GM23248 (cell line): ENCODE results near the gene NUDCD3.

Experiments used
- EZH2 ChIP-seq: fragments of 200-600 bp; sonication (generic); IDR thresholded peaks from 2 replicates; pipeline ENCODE4 v1.6.1; 2018; ENCODE audit warnings: antibody characterized with exemption, mild to moderate bottlenecking; ENCODE audit not compliant: insufficient read depth, poor library complexity, severe bottlenecking
- EZH2phosphoT487 ChIP-seq: fragments of 200-600 bp; sonication (generic); IDR thresholded peaks from 2 replicates; pipeline ENCODE4 v1.6.1; 2018; ENCODE audit warnings: antibody characterized with exemption, moderate library complexity, mild to moderate bottlenecking, low read depth; ENCODE audit not compliant: insufficient read depth

- TF ChIP-seq EZH2phosphoT487 (no peak), EZH2 (no peak)
These were observed 107.8 kb downstream of the NUDCD3 start for GRCh38 chr7:44382459-44383265.
